Ovary (tissue), 9 donors: ENCODE measurements around the gene FBXL19. TPM values are rescaled to one million over a fixed set of nuclear protein-coding genes. Genes with fewer than 3 reads are reported as not detected.

Source experiments
- DNase-seq, 5 donors: peaks; one replicate each; pipeline ENCODE4 v3.0.0-alpha.2; 2019 to 2020
- H3K27ac ChIP-seq, 2 donors: fragments of 200-600 bp; one replicate each; pipeline versions ENCODE4 v1.5.1 to v1.8.0; 2019 to 2022
- H3K27me3 ChIP-seq: fragments of 200-600 bp; one replicate; pipeline ENCODE4 v1.8.0; 2022
- H3K36me3 ChIP-seq: fragments of 200-600 bp; sonication (generic); one replicate; pipeline ENCODE4 v1.5.1; 2019
- H3K4me1 ChIP-seq: one replicate; pipeline ENCODE4 v1.8.1; 2013; ENCODE audit warnings: mild to moderate bottlenecking, moderate library complexity; ENCODE audit not compliant: insufficient read depth
- H3K4me3 ChIP-seq: fragments of 200-600 bp; sonication (generic); one replicate; pipeline ENCODE4 v1.5.1; 2017
- H3K9me3 ChIP-seq, 2 donors: fragments of 200-600 bp in 1 of 2; sonication (generic) in 1 of 2; one replicate each; pipeline versions ENCODE4 v1.5.1 to v1.8.1; 2013 to 2019; ENCODE audit warnings: mild to moderate bottlenecking in 1 of 2, moderate library complexity in 1 of 2
- EP300 ChIP-seq: sonication (generic); formaldehyde crosslinking; IDR thresholded peaks from one replicate; pipeline ENCODE4 v1.6.1; 2017; ENCODE audit warnings: antibody characterized with exemption
- POLR2A ChIP-seq: fragments of 450-650 bp; IDR thresholded peaks from one replicate; pipeline ENCODE4 v1.6.1; 2017; ENCODE audit warnings: antibody characterized with exemption, mild to moderate bottlenecking, moderate library complexity
- WGBS, 3 donors: extraction: QIAGEN DNeasy Blood & Tissue Kit in 1 of 3; methylation state at CpG; one replicate each; pipeline versions ENCODE4 v1.1.5 to v1.1.7; 2013 to 2017; 5-methylcytosine and 5-hydroxymethylcytosine counted together
- intact Hi-C, 4 donors: fragments of 100-400 bp; cut with DNase I; formaldehyde crosslinking; loops; one replicate each; pipeline versions ENCODE4 v1.11.0 to v1.15.1; 2022 to 2023
- polyA plus RNA-seq, 2 donors: library from polyadenylated mRNA; stranded (reverse); fragments of 200-250 nt in 1 of 2; fragments of 350-450 nt in 1 of 2; fragmentation: Illumina TruSeq in 1 of 2; extraction: RNeasy Lipid Tissue Mini Kit (QIAGEN cat#74804) in 1 of 2; gene quantifications; one replicate each; pipeline ENCODE4 v1.2.3, GENCODE V29; 2013 to 2014
- total RNA-seq, 7 donors: library from RNA; depleted of rRNA in 2 of 7; stranded (reverse); fragments of >200 nt in 2 of 7; fragmentation: NEBNext Ultra II Directional in 3 of 7; extraction: Animal tissue kit (Norgen Biotek cat#: 25700) in 3 of 7; gene quantifications; one replicate each; pipeline versions ENCODE4 v1.1.0 to v1.2.4, GENCODE V29; 2016 to 2023
- TF ChIP-seq, protein P1 (sequence below), 3 donors: fragments of 450-650 bp in 2 of 3; fragments of 200-600 bp in 1 of 3; IDR thresholded peaks; one replicate each; pipeline versions ENCODE4 v1.5.1 to v1.8.0; 2016 to 2022; ENCODE audit warnings: antibody characterized with exemption in 3 of 3, mild to moderate bottlenecking in 1 of 3
- donor health status: DM: no; HTN: no; CAD: no; lungs with moderate emphysema.
- donor health status: DM: no; HTN: no; CAD: no.
- donor health status: Bipolar disorder and iron deficiency.
- donor health status: DM: yes; HTN: yes; CAD: no.
- donor health status: DM: no; HTN: no; CAD: no.
- donor health status: DM: yes; HTN: yes; CAD: no.

FBXL19 gene
- total and polyA plus RNA-seq, 9 donors, result 1.6 to 24.3 (median 14.4) TPM

DNA sequence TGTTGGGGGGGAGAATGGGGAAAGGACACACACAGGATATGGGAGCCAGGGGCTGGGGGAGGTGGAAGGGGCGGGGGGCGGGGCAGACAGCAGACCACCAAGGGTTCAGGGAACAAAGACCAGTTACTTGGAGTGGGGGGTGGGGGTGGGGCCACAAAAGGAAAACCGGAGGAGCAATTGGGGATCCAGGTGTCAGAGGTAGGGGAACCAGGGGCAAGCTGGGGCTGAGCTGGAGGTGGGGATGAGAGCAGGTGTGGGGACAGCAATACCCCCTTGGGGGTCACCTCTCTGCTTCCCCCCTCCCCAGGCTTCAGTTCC, 24.1 kb downstream of the FBXL19 start:
- DNase-seq, result no peak
- no peak for TF ChIP-seq POLR2A
- TF ChIP-seq EP300, result no peak
- TF ChIP-seq, protein P1, sequence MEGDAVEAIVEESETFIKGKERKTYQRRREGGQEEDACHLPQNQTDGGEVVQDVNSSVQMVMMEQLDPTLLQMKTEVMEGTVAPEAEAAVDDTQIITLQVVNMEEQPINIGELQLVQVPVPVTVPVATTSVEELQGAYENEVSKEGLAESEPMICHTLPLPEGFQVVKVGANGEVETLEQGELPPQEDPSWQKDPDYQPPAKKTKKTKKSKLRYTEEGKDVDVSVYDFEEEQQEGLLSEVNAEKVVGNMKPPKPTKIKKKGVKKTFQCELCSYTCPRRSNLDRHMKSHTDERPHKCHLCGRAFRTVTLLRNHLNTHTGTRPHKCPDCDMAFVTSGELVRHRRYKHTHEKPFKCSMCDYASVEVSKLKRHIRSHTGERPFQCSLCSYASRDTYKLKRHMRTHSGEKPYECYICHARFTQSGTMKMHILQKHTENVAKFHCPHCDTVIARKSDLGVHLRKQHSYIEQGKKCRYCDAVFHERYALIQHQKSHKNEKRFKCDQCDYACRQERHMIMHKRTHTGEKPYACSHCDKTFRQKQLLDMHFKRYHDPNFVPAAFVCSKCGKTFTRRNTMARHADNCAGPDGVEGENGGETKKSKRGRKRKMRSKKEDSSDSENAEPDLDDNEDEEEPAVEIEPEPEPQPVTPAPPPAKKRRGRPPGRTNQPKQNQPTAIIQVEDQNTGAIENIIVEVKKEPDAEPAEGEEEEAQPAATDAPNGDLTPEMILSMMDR (IDR thresholded peaks at IDR 0.05), result no peak
- Histone ChIP-seq H3K4me1 (peaks cover 8% of the 10 kb centered on the region), H3K27me3 (no peaks in the 10 kb centered on the region), H3K9me3 (no peaks in the 10 kb centered on the region), H3K36me3 (no peaks in the 10 kb centered on the region), H3K4me3 (no peak overlapping the region), H3K27ac (peak overlapping the region; percentile 34 to 87)
- intact Hi-C loops, result no loop called here
- WGBS, 3 donors, result 57 to 65% (median 59%) methylated on average over 3 of the region's 3 CpGs

DNA sequence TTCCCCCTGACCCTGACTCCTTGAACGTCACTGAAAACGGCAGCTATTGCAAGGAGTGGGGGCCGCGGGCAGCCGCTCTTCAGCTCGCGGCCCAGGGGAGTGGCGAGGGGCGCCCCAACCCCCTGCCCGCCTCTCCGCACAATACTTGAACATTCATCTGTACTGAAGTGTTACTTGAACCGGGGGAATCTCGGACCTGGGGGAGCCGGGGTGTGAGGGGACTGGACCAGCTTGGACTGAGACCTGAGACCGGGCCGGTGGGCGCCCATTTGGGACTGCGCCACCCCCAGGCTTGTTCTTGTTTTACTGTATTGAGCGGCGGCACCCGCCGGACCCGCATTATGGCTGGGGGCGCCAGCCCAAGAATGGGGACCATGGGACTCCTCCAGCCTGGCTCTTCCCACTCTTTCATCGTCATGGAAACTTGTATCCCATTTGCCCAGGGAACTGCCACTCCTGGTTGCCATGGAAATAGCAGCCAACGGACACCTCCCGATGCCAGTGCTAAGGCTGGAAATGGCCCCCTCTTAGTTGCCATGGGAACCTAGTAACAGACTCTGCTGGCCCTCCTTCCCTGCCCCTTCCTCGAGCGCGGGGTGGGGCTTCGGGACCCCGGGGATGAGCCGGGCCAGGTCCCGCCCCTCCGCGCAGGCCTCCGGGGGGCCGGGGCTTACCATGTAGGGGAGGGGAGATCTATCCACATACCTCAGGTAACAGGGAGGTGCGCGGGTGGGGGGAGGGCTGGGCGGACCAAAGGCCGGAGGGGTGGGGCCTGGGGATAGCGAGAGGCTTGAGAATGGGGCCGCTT, 24.7 kb downstream of the FBXL19 start:
- Histone ChIP-seq H3K4me3 (peak overlapping the region; percentile 88), H3K4me1 (peaks cover 8% of the 10 kb centered on the region), H3K36me3 (no peaks in the 10 kb centered on the region), H3K27ac (peak overlapping the region; percentile 69 to 87), H3K27me3 (no peaks in the 10 kb centered on the region), H3K9me3 (no peaks in the 10 kb centered on the region)
- peak; percentile 94 to 98 (median 96) for DNase-seq
- TF ChIP-seq, protein P1 (IDR thresholded peaks at IDR 0.05), result peak in 1 of 3 donors; percentile 11
- no peak for TF ChIP-seq EP300
- WGBS, 3 donors, result 9 to 14% (median 10%) methylated on average over 41 to 44 of the region's 44 CpGs
- intact Hi-C loops, result loop anchor here in 1 of 4 donors (2.0 kb wide), 1 partner anchor 25 kb away; the partner anchor contains the start of gene FBXL19

DNA sequence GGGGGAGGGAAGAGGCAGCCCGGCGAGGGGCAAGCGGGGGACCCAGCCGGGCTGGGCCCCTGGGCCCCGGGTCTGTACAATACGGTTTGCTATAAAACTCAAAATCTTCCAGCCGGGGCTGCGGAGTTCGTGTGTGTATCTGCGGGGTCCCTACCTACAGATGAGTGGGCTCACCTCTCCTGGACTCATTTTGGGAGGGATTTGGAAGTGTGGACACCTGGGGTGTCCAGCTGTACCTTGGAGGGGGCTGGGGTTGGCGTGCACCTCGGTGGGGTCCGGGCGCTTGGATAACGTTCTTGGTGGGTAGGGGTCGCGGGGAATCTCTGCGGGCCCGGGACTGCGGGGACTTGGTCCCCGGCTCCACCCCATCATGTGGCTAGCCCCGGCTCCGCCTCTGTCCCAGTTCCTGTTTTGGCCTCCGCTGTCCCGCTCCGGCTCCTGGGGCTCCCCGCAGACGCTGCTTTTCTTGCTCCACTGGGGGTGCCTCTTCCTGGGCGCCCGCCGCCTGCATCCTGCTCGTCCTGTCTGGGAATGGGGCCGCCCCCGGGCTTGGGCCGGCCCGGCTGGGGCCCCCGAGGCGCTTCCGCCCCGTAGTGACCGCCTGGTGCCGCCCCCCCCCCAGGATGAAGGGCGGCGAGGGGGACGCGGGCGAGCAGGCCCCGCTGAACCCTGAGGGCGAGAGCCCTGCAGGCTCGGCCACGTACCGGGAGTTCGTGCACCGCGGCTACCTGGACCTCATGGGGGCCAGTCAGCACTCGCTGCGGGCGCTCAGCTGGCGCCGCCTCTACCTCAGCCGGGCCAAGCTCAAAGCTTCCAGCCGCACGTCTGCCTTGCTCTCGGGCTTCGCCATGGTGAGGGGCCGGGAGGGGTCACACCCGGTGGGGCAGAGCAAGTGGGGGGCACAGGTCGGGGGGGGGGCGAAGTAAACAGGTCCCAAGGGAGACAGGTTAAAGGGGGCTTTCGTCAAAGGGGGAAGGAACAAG, 25.6 kb downstream of the FBXL19 start, which contains the start of gene ORAI3:
Gene ORAI3, plus strand, starts transcription at position 402 of the 983 bp plus-strand sequence. Its CDS starts 222 bp downstream, at position 624.
- Histone ChIP-seq H3K4me3 (peak within 1 kb of the TSS; percentile 88), H3K36me3 (no peaks in the 10 kb centered on the region), H3K27me3 (no peaks in the 10 kb centered on the region), H3K9me3 (no peaks in the 10 kb centered on the region), H3K4me1 (peaks cover 10% of the 10 kb centered on the region), H3K27ac (peak within 1 kb of the TSS; percentile 69 to 87)
- TF ChIP-seq EP300 (no peak), POLR2A (no peak)
- TF ChIP-seq, protein P1 (IDR thresholded peaks at IDR 0.05), result no peak
- 0 to 1% (median 0%) methylated on average over 48 to 70 of the region's 70 CpGs for WGBS, 3 donors
- intact Hi-C loops, result loop anchor here in 1 of 4 donors (2.0 kb wide), 1 partner anchor 26 kb away; the partner anchor contains the start of gene FBXL19
- peak; percentile 78 to 84 (median 80) for DNase-seq
